Activated naive CD8-positive, alpha-beta T cell treated with anti-CD3 and anti-CD28 coated beads, Interleukin-2, amount 10 ng/mL, durations not matched to agents 7 days and 5 days (primary cell): Measurements from ENCODE around the gene NUFIP2. TPM values are rescaled to one million over a fixed set of nuclear protein-coding genes. Genes with fewer than 3 reads are reported as not detected.
"Not testable (repeated sequence)": the region's sequence is repeated elsewhere in the genome, so short reads cannot be mapped to it uniquely, and the experiment has no call there.

Experiments used
- ATAC-seq: fragments of 150-1000 bp; cut with Tn5 transposase; one replicate; pipeline ENCODE4 v1.10.0; 2021; ENCODE audit warnings: low read depth, moderate library complexity
- POLR2A ChIA-PET: fragments of 350-600 bp; sonication (Branson Sonifier 250); formaldehyde crosslinking; loops from one replicate; lab custom pipeline; 2021; ENCODE audit warnings: antibody characterized with exemption; lab: Charles Lee
- DNase-seq: peaks from one replicate; pipeline ENCODE4 v3.0.0; 2021
- H3K27ac Mint-ChIP-seq: one replicate; pipeline ENCODE4 v1.8.0; 2022; ENCODE audit warnings: mild to moderate bottlenecking, mixed read lengths
- H3K27me3 Mint-ChIP-seq: one replicate; pipeline ENCODE4 v1.8.0; 2022; ENCODE audit warnings: mild to moderate bottlenecking, moderate library complexity, mixed read lengths
- H3K36me3 Mint-ChIP-seq: one replicate; pipeline ENCODE4 v1.8.0; 2021; ENCODE audit warnings: mild to moderate bottlenecking, mixed read lengths
- H3K4me1 Mint-ChIP-seq: one replicate; pipeline ENCODE4 v1.8.0; 2021; ENCODE audit warnings: mixed read lengths
- H3K4me3 Mint-ChIP-seq: one replicate; pipeline ENCODE4 v1.8.0; 2022; ENCODE audit warnings: mild to moderate bottlenecking, moderate library complexity, mixed read lengths
- H3K9me3 Mint-ChIP-seq: one replicate; pipeline ENCODE4 v1.8.0; 2021; ENCODE audit warnings: mixed read lengths
- total RNA-seq, 2 experiments: library from RNA; stranded (reverse); gene quantifications; one replicate each; pipeline ENCODE4 v1.2.3, GENCODE V29; 2021

The NUFIP2 gene
- total RNA-seq, result 10 to 100 TPM; 64.7 to 68.4 TPM

DNA sequence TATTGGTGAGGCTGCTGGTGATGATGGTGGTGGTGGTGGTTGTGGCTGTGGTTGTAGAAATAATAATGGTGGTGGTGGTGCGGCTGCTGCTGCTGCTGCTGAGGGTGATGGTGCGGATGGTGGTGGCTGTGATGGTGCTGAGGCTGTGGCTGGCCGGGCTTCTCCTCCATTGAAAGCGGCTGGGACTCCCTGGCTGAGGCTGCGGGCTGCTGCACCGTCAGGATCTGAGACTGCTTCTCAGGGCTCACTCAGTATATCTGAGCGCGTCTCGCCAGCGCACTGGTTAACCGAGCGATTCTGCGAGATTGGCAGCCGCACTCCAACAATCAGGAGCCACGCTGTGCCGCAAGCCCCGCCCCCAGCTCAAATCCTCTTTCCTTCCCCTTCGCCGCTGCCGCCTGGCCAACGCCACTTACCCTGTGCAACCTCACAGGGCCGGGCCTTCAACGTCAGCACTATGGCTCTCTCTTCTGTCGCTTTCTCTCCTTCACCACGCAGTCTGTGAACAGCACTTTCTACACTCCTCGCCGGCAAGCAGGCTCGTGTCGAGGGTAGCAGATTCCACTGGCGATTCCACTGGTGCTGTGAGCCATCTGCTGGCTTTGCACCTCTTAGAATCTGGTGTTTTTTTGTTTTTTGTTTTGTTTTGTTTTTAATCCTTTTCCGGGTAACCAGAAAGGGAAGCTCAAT lies at the start of gene NUFIP2:
NUFIP2 (minus strand) TSS at position 259 of the 690 bp plus-strand sequence; CDS start at position 170, 89 bp downstream.
- no peaks in the 10 kb centered on the region for H3K9me3 Mint-ChIP-seq
- peaks cover 31% of the 10 kb centered on the region for H3K4me1 Mint-ChIP-seq
- H3K4me3 Mint-ChIP-seq, result peak within 1 kb of the TSS; percentile 99
- H3K27me3 Mint-ChIP-seq, result peaks cover 3% of the 10 kb centered on the region
- peaks cover 19% of the 10 kb centered on the region for H3K36me3 Mint-ChIP-seq
- DNase-seq (peak; percentile 96), ATAC-seq (peak; percentile 89)
- POLR2A ChIA-PET, result interaction anchor here (0.5 to 2.6 kb wide), 39 partner anchors 8 to 566 kb away, joined by 3 to 28 read pairs (median 3); partner anchors contain the start of genes MYO18A and PHF12
- peak within 1 kb of the TSS; percentile 100 for H3K27ac Mint-ChIP-seq

GRCh38 chr17:29342158-29342765 lies 48.3 kb upstream of the NUFIP2 start:
- H3K27me3 Mint-ChIP-seq, result peaks cover 12% of the 10 kb centered on the region
- no peaks in the 10 kb centered on the region for H3K9me3 Mint-ChIP-seq
- H3K27ac Mint-ChIP-seq, result no peak overlapping the region
- H3K4me3 Mint-ChIP-seq, result no peak overlapping the region
- POLR2A ChIA-PET, result no interaction called here
- DNase-seq, result no peak
- H3K4me1 Mint-ChIP-seq, result peaks cover 2% of the 10 kb centered on the region
- no peaks in the 10 kb centered on the region for H3K36me3 Mint-ChIP-seq
- no peak for ATAC-seq

GRCh38 chr17:29341726-29342125 lies 47.8 kb upstream of the NUFIP2 start:
- ATAC-seq (no peak), DNase-seq (no peak)
- H3K9me3 Mint-ChIP-seq, result no peaks in the 10 kb centered on the region
- H3K27ac Mint-ChIP-seq, result no peak overlapping the region
- H3K27me3 Mint-ChIP-seq, result peaks cover 12% of the 10 kb centered on the region
- H3K4me1 Mint-ChIP-seq, result peaks cover 2% of the 10 kb centered on the region
- POLR2A ChIA-PET, result no interaction called here
- H3K4me3 Mint-ChIP-seq, result no peak overlapping the region
- H3K36me3 Mint-ChIP-seq, result no peaks in the 10 kb centered on the region

DNA sequence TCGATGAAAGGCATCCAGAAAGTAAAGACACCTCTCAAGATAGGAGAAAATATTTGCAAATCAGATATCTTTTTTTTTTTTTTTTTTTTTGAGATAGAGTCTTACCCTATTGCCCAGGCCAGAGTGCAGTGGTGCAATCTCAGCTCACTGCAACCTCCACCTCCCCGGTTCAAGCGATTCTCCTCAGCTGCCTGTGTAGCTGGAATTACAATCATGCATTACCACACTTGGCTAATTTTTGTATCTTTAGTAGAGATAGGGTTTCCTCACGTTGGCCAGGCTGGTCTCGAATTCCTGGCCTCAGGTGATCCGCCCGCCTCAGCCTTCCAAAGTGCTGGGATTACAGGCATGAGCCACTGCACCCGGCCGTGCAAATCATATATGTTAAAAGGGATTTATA lies 45.1 kb upstream of the NUFIP2 start:
- H3K4me3 Mint-ChIP-seq, ATAC-seq, POLR2A ChIA-PET, H3K4me1 Mint-ChIP-seq, H3K9me3 Mint-ChIP-seq, H3K27ac Mint-ChIP-seq, H3K36me3 Mint-ChIP-seq, DNase-seq: not testable (repeated sequence)
- H3K27me3 Mint-ChIP-seq, result peaks cover 12% of the 10 kb centered on the region

DNA sequence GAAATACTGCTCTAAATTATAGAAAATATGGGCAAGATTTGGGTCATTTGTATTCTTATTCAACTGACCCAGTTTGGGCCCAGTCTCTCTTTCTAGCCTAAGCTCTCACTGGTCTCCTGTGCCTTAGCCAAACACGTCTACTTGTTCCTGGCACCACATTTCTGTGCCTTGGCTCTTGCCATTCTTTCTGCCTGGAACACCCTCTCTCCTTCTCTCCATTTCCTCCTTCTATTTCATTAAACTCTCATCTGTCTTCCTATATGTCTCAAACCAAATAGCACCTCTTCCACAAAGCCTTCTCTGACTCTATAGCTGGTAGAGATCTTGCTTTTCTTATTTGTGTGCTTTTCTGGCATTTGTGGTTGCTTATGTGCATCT lies 37.7 kb upstream of the NUFIP2 start:
- Mint-ChIP-seq H3K36me3 (no peaks in the 10 kb centered on the region), H3K27me3 (peaks cover 7% of the 10 kb centered on the region), H3K9me3 (no peaks in the 10 kb centered on the region), H3K4me1 (no peaks in the 10 kb centered on the region), H3K4me3 (no peak overlapping the region), H3K27ac (no peak overlapping the region)
- ATAC-seq, result no peak
- POLR2A ChIA-PET, result interaction anchor here (1.0 kb wide), 1 partner anchor 37 kb away, joined by 3 read pairs; no protein-coding TSS in a partner anchor
- DNase-seq, result no peak

DNA sequence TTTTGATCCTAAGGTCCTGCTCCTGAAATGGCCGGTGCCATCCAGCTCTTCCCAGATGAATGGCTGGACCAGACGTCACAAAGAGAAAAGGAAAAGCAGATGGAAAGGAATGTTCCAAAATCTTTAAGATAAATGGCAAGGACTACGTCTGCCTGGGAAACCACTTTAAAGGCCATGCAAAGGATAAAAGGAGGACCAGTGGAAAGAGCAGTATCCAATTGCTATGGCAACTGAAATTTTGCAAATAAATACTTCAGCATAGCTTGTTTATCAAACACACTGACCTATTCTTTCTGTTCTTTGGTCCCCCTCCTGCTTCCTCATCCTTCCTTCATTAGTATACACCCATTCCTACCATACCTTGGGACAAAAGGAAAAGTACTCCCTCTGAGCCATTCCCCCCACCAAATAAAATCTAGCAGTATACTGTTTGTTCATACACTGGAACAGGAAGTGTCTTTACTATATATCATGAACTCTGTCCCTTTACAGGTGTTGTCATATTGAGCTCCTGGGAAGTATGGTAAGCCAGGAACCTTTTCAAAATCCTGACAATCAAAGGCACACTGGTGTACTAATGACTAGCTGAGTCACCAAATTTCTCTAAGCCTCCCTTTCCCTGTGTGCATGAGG lies 37.2 kb upstream of the NUFIP2 start:
- ATAC-seq (no peak), DNase-seq (no peak)
- Mint-ChIP-seq H3K4me3 (no peak overlapping the region), H3K36me3 (no peaks in the 10 kb centered on the region), H3K9me3 (no peaks in the 10 kb centered on the region), H3K27me3 (peaks cover 7% of the 10 kb centered on the region), H3K27ac (no peak overlapping the region), H3K4me1 (no peaks in the 10 kb centered on the region)
- POLR2A ChIA-PET, result interaction anchor here (1.0 kb wide), 1 partner anchor 37 kb away, joined by 3 read pairs; no protein-coding TSS in a partner anchor

- H3K4me3 Mint-ChIP-seq, result no peak overlapping the region
- H3K27ac Mint-ChIP-seq, result no peak overlapping the region
- ATAC-seq, result no peak
- DNase-seq, result no peak
- H3K27me3 Mint-ChIP-seq, result peaks cover 7% of the 10 kb centered on the region
- H3K4me1 Mint-ChIP-seq, result no peaks in the 10 kb centered on the region
- H3K9me3 Mint-ChIP-seq, result no peaks in the 10 kb centered on the region
- POLR2A ChIA-PET, result no interaction called here
- no peaks in the 10 kb centered on the region for H3K36me3 Mint-ChIP-seq
Measured at GRCh38 chr17:29327412-29327811, 33.5 kb upstream of the NUFIP2 start.

GRCh38 chr17:29326023-29326813 lies 32.3 kb upstream of the NUFIP2 start:
- Mint-ChIP-seq H3K4me1 (no peaks in the 10 kb centered on the region), H3K27me3 (peaks cover 7% of the 10 kb centered on the region), H3K4me3 (no peak overlapping the region), H3K27ac (no peak overlapping the region), H3K9me3 (no peaks in the 10 kb centered on the region), H3K36me3 (no peaks in the 10 kb centered on the region)
- no peak for ATAC-seq
- POLR2A ChIA-PET, result no interaction called here
- DNase-seq, result no peak

- H3K4me1 Mint-ChIP-seq, result no peaks in the 10 kb centered on the region
- H3K4me3 Mint-ChIP-seq, result no peak overlapping the region
- no peak for DNase-seq
- POLR2A ChIA-PET, result no interaction called here
- H3K27ac Mint-ChIP-seq, result no peak overlapping the region
- H3K36me3 Mint-ChIP-seq, result no peaks in the 10 kb centered on the region
- H3K27me3 Mint-ChIP-seq, result peaks cover 8% of the 10 kb centered on the region
- no peak for ATAC-seq
- no peaks in the 10 kb centered on the region for H3K9me3 Mint-ChIP-seq
Measured at GRCh38 chr17:29322363-29322762, 28.4 kb upstream of the NUFIP2 start.

GRCh38 chr17:29303386-29303785 lies 9.4 kb upstream of the NUFIP2 start:
- ATAC-seq (no peak), DNase-seq (no peak)
- Mint-ChIP-seq H3K36me3 (no peaks in the 10 kb centered on the region), H3K4me3 (no peak overlapping the region), H3K27ac (no peak overlapping the region), H3K27me3 (peaks cover 2% of the 10 kb centered on the region), H3K9me3 (no peaks in the 10 kb centered on the region), H3K4me1 (peaks cover 3% of the 10 kb centered on the region)
- POLR2A ChIA-PET, result interaction anchor here (3.1 kb wide), 1 partner anchor 9 kb away, joined by 17 read pairs; the partner anchor contains the start of gene NUFIP2

GRCh38 chr17:29299031-29299430 lies 5.1 kb upstream of the NUFIP2 start:
- DNase-seq, result no peak
- POLR2A ChIA-PET, result no interaction called here

DNA sequence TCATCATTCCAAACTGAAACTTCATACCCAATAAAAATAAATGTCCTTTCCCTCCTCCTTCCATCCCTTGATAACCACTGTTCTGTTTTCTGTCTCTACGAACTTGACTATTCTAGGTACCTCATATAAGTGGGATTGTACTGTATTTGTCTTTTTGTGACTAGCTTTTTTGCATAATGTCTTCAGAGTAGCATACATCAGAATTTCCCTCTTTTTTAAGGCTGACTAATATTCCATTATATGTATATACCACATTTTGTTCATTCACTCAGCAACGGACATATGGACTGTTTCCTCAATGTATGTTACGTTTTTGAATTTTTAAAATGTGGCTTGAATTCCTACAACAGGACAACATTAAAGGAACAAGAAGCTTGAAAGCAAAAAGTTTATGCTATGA lies 1.5 kb upstream of the NUFIP2 start:
- peaks cover 25% of the 10 kb centered on the region for H3K4me1 Mint-ChIP-seq
- H3K4me3 Mint-ChIP-seq, result peak overlapping the region; percentile 59
- H3K36me3 Mint-ChIP-seq, result peaks cover 13% of the 10 kb centered on the region
- H3K27me3 Mint-ChIP-seq, result peaks cover 3% of the 10 kb centered on the region
- POLR2A ChIA-PET, result interaction anchor here (2.6 kb wide), 1 partner anchor 8 kb away, joined by 17 read pairs; no protein-coding TSS in a partner anchor
- DNase-seq (no peak), ATAC-seq (no peak)
- H3K9me3 Mint-ChIP-seq, result no peaks in the 10 kb centered on the region
- H3K27ac Mint-ChIP-seq, result peak overlapping the region; percentile 60

More at GRCh38 chr17:29299031-29299430, 5.1 kb upstream of the NUFIP2 start:
- ATAC-seq, result no peak
- Mint-ChIP-seq H3K4me1 (peaks cover 14% of the 10 kb centered on the region), H3K4me3 (no peak overlapping the region), H3K27me3 (peaks cover 3% of the 10 kb centered on the region), H3K27ac (no peak overlapping the region), H3K9me3 (no peaks in the 10 kb centered on the region), H3K36me3 (no peaks in the 10 kb centered on the region)

- DNase-seq, result no peak
- no peak for ATAC-seq
- Mint-ChIP-seq H3K4me1 (peaks cover 27% of the 10 kb centered on the region), H3K27ac (peak overlapping the region; percentile 100), H3K9me3 (no peaks in the 10 kb centered on the region), H3K4me3 (peak overlapping the region; percentile 99), H3K36me3 (peaks cover 17% of the 10 kb centered on the region), H3K27me3 (peaks cover 3% of the 10 kb centered on the region)
- POLR2A ChIA-PET, result interaction anchor here (0.5 to 2.6 kb wide), 34 partner anchors 9 to 567 kb away, joined by 3 to 28 read pairs (median 3); partner anchors contain the start of genes MYO18A and PHF12
Measured at GRCh38 chr17:29294580-29294900, 592 bp upstream of the NUFIP2 start.
